Epithelial cell of proximal tubule (primary cell): Measurements from ENCODE around the gene ZNF749. TPM values are rescaled to one million over a fixed set of nuclear protein-coding genes. Genes with fewer than 3 reads are reported as not detected.

Experiments
- DNase-seq: peaks from one replicate; pipeline ENCODE4 v3.0.0-alpha.2; 2011; ENCODE audit warnings: low read depth
- H3K4me3 ChIP-seq: 2 replicates; pipeline ENCODE4 v1.5.1; 2011; ENCODE audit warnings: low read depth, mild to moderate bottlenecking, low read length
- total RNA-seq: library from RNA; depleted of rRNA; stranded (reverse); fragments of >200 nt; gene quantifications from 2 replicates; pipeline ENCODE4 v1.2.3, GENCODE V29; 2015
- TF ChIP-seq, protein P1 (sequence below): conservative IDR thresholded peaks from 2 replicates; pipeline ENCODE4 v1.5.1; 2012; ENCODE audit warnings: low read depth, mild to moderate bottlenecking, low read length

The ZNF749 gene
- total RNA-seq, 1 donor from 2014 or later = 16.3 TPM

DNA sequence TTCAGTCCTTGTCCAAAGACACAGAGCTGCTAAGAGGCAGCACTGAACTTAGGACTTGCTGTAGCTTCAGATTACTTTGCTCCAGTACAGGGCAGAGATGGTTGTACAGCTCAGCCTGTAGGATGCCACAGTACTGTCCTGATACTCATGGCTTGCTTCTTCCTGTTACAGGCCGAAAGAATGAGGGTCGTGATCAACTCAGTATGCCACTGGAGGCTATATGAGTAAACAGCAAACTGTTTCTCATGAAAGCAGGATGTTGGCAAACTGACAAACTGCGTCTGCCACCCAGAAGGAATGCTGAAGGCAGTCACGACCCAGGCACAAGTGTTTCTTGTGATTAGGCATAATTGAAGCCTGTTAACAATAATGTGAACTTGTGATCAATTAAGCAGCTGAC is 2.8 kb downstream of the ZNF749 start:
- DNase-seq = no peak
- TF ChIP-seq, protein P1, sequence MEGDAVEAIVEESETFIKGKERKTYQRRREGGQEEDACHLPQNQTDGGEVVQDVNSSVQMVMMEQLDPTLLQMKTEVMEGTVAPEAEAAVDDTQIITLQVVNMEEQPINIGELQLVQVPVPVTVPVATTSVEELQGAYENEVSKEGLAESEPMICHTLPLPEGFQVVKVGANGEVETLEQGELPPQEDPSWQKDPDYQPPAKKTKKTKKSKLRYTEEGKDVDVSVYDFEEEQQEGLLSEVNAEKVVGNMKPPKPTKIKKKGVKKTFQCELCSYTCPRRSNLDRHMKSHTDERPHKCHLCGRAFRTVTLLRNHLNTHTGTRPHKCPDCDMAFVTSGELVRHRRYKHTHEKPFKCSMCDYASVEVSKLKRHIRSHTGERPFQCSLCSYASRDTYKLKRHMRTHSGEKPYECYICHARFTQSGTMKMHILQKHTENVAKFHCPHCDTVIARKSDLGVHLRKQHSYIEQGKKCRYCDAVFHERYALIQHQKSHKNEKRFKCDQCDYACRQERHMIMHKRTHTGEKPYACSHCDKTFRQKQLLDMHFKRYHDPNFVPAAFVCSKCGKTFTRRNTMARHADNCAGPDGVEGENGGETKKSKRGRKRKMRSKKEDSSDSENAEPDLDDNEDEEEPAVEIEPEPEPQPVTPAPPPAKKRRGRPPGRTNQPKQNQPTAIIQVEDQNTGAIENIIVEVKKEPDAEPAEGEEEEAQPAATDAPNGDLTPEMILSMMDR = no peak
- H3K4me3 ChIP-seq = no peak overlapping the region

DNA sequence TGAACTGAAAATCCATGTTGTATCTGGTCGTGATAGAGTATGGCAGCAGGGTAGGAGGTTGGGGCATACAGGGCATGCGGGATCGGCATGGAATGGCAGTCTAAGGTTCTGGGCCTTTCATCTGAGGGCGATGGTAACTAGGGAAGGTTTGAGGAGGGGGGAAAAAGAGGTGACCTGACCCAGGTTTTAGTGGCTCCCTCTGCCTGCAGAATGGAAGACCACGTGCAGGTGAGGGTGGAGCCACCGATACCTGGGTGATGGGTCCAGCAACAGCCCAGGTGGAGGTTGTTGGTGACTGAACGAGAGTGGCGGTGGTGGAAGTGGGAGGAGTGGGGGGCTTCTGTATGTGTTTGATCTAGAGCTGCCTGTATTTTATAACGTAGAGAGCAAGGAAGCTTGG is 3.8 kb downstream of the ZNF749 start:
- no peak for DNase-seq
- TF ChIP-seq, protein P1 = no peak
- no peak overlapping the region for H3K4me3 ChIP-seq

DNA sequence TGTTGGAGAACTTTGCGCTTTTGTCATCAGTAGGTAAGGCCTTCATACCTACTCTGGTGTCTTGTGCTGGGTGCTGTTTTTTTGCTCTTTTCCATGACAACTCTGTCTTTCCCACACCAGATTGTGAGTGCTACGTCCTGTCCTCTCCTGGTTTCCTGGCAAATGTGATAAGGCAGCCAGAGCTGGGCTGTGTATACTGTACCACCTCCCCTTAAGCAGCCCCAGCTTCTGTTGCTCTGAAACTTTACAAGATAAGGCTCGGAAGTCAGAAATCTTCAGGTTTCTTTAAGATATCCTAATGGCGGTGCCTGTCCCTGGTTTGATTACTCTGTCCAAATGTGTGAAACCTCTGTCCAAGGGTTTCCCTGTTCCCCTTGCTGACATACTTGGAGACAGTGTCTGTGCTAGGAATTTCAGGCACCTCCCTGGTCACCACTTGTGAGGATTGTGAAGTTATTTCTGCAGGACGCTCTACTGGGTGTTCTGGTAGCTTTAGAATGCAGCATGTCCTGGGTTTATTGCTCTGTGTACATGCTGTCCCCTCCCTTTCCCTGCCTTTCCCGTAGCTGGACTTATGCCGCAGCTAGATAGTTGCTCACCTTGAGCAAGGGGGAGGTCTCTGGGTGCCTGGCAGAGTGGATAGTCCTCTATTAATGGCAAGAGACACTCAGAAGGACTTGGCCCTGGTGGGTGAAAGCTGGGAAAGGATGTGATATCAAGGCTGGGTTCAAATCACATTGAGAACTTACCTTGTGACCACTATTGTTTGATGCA is 7.0 kb downstream of the ZNF749 start:
- TF ChIP-seq, protein P1 = no peak
- H3K4me3 ChIP-seq = no peak overlapping the region
- no peak for DNase-seq

DNA sequence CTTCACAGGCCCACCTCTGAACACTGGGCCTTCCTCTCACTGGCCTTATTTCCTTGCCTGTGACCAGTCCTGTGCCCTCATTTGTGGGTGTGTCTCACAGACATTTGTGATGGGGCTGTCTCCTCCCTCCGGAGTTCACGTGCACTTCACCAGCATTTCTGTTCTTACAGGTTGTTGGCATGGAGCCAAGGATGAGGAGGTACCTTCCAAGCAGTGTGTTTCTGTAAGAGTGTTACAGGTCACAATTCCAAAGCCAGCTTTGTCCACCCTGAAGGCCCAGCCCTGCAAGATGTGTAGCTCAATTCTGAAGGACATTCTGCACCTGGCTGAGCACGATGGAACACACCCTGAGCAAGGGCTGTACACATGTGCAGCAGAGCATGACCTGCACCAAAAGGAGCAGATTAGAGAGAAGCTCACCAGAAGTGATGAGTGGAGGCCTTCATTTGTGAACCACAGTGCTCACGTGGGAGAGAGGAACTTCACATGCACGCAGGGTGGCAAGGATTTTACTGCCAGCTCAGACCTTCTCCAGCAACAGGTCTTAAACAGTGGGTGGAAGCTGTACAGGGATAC is 8.1 kb downstream of the ZNF749 start:
- DNase-seq = no peak
- H3K4me3 ChIP-seq = no peak overlapping the region
- TF ChIP-seq, protein P1 = no peak

DNA sequence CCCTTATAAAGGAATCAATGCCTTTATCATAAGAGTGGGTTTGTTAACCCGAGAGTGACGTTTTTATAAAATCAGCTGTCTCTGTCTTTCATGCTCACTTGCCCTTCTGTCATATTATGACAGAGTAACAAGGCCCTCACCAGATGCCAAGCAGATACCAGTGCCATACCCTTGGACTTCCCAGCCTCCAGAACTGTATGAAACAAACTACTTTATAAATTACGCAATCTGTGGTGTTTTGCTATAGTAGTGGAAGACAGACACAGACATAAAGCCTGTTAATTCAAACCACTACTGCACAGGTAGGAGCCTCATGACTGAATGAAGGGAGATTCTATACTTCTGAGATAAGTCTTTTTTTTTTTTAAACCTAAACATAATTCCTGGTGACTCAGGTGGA is 17.2 kb downstream of the ZNF749 start:
- no peak overlapping the region for H3K4me3 ChIP-seq
- no peak for DNase-seq
- TF ChIP-seq, protein P1 = no peak

DNA sequence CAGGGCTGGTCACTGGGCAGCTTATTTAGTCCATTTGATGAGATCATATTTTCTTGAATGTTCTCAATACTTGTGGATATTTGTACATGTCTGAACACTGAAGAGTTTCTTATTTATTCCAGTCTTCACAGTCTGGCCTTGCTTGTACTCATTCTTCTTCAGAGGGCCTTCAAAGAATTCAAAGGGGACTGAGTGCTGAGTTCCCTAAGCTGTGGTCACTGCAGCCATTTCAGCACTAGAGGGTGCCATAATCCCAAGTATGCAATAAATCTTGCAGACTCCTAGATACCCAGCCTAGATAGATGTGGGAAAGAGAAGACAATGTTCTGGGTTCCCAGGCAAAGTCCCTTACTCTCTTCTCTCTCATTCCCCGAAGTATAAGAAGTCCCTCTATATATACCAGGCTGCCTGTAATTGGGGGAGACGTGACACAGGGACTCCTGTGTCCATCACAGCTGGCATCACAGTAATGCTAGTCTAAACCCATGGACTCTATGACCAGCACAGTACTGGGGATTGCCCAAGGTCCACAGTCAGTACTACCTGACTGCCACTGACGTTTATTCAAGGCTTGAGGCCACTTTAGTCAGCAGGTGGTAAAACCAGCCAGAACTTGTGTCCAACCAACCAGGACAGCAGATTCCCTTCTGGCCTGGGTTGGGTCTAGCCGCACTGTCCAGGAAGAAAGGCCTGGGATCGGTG is 30.7 kb downstream of the ZNF749 start:
- no peak overlapping the region for H3K4me3 ChIP-seq
- no peak for DNase-seq
- TF ChIP-seq, protein P1 = peak; percentile 41
